ENCODE data around the gene NF2. TPM values are rescaled to one million over a fixed set of nuclear protein-coding genes. Genes with fewer than 3 reads are reported as not detected.
"Not testable (repeated sequence)": the region's sequence is repeated elsewhere in the genome, so short reads cannot be mapped to it uniquely, and the experiment has no call there.

The NF2 gene
- total RNA-seq, result 10 to 100 TPM; 20.3 to 51.2 (median 34.8) TPM

- Histone ChIP-seq H3K4me1 (replicated peaks in 1 of 2) (peaks cover 3 to 11% of the 10 kb centered on the region in 2 donors), H3K27ac (peak within 1 kb of the TSS; percentile 70 to 87), H3K4me3 (peak within 1 kb of the TSS; percentile 62 to 80 (median 67))
- ATAC-seq (replicated peaks in 6 of 8), result peak; percentile 95 to 98 (median 96)
- WGBS, 10 experiments, result 0 to 3% (median 0%) methylated on average over 1 to 14 of the region's 74 CpGs; no CpG with 5 or more reads in 6 of the 10 experiments
- in situ Hi-C loops (cut with MboI; ENCODE audit: low pct_unique_long_range_greater_than_20kb in 2 of 9, low sequenced_read_pairs in 9 of 9, unreplicated experiment in 9 of 9), result no loop called here
Observed at GRCh38 chr22:29603358-29604075, at the start of gene NF2. Gene NF2 (plus strand): TSS chr22:29603633. CDS start chr22:29603999, 366 bp downstream.

- no peak overlapping the region for H3K4me3 ChIP-seq
- no peak overlapping the region for H3K27ac ChIP-seq
- in situ Hi-C loops (cut with MboI; ENCODE audit: low pct_unique_long_range_greater_than_20kb in 2 of 9, low sequenced_read_pairs in 9 of 9, unreplicated experiment in 9 of 9), result no loop called here
- peaks cover 7 to 8% of the 10 kb centered on the region in 2 donors for H3K4me1 ChIP-seq (replicated peaks in 1 of 2)
- no peak for ATAC-seq (replicated peaks in 6 of 8)
- WGBS, 10 experiments, result 20 to 100% (median 90%) methylated on average over 1 to 4 of the region's 4 CpGs; no CpG with 5 or more reads in 3 of the 10 experiments
Observed at GRCh38 chr22:29555065-29555644, 48.3 kb upstream of the NF2 start.

GRCh38 chr22:29559030-29559429 is 44.4 kb upstream of the NF2 start:
- no peak overlapping the region for H3K4me3 ChIP-seq
- peaks cover 5% of the 10 kb centered on the region in 2 donors for H3K4me1 ChIP-seq (replicated peaks in 1 of 2)
- no peak for ATAC-seq (replicated peaks in 6 of 8)
- H3K27ac ChIP-seq, result no peak overlapping the region
- WGBS, 10 experiments, result 78 to 100% (median 98%) methylated on average over 1 to 4 of the region's 6 CpGs; no CpG with 5 or more reads in 2 of the 10 experiments
- in situ Hi-C loops (cut with MboI; ENCODE audit: low pct_unique_long_range_greater_than_20kb in 2 of 9, low sequenced_read_pairs in 9 of 9, unreplicated experiment in 9 of 9), result no loop called here

GRCh38 chr22:29559853-29560252 is 43.6 kb upstream of the NF2 start:
- Histone ChIP-seq H3K4me3 (no peak overlapping the region), H3K4me1 (replicated peaks in 1 of 2) (no peaks in the 10 kb centered on the region), H3K27ac (no peak overlapping the region)
- 50 to 100% (median 92%) methylated on average over 1 to 2 of the region's 2 CpGs; no CpG with 5 or more reads in 1 of the 10 experiments for WGBS, 10 experiments
- in situ Hi-C loops (cut with MboI; ENCODE audit: low pct_unique_long_range_greater_than_20kb in 2 of 9, low sequenced_read_pairs in 9 of 9, unreplicated experiment in 9 of 9), result no loop called here
- no peak for ATAC-seq (replicated peaks in 6 of 8)

- H3K4me1 ChIP-seq (replicated peaks in 1 of 2), result no peaks in the 10 kb centered on the region
- H3K27ac ChIP-seq, result no peak overlapping the region
- WGBS, 10 experiments, result 61 to 100% (median 93%) methylated on average over 1 to 4 of the region's 6 CpGs; no CpG with 5 or more reads in 2 of the 10 experiments
- no peak for ATAC-seq (replicated peaks in 6 of 8)
- no peak overlapping the region for H3K4me3 ChIP-seq
- in situ Hi-C loops (cut with MboI; ENCODE audit: low pct_unique_long_range_greater_than_20kb in 2 of 9, low sequenced_read_pairs in 9 of 9, unreplicated experiment in 9 of 9), result no loop called here
Observed at GRCh38 chr22:29563652-29564460, 39.6 kb upstream of the NF2 start.

GRCh38 chr22:29566513-29566912 is 36.9 kb upstream of the NF2 start:
- ATAC-seq (replicated peaks in 6 of 8); H3K4me1 ChIP-seq (replicated peaks in 1 of 2); H3K4me3 ChIP-seq; in situ Hi-C loops (cut with MboI; ENCODE audit: low pct_unique_long_range_greater_than_20kb in 2 of 9, low sequenced_read_pairs in 9 of 9, unreplicated experiment in 9 of 9); H3K27ac ChIP-seq: not testable (repeated sequence)
- 90 to 100% (median 100%) methylated on average over 1 to 5 of the region's 7 CpGs; no CpG with 5 or more reads in 3 of the 10 experiments for WGBS, 10 experiments

- WGBS, 10 experiments, result 68 to 100% (median 87%) methylated on average over 1 to 6 of the region's 7 CpGs; no CpG with 5 or more reads in 2 of the 10 experiments
Observed at GRCh38 chr22:29567338-29567737, 36.1 kb upstream of the NF2 start.

GRCh38 chr22:29569011-29569678 is 34.3 kb upstream of the NF2 start:
- 71 to 100% (median 93%) methylated on average over 2 to 6 of the region's 7 CpGs; no CpG with 5 or more reads in 5 of the 10 experiments for WGBS, 10 experiments
- Histone ChIP-seq H3K4me1 (replicated peaks in 1 of 2) (no peaks in the 10 kb centered on the region), H3K4me3 (no peak overlapping the region), H3K27ac (no peak overlapping the region)
- ATAC-seq (replicated peaks in 6 of 8), result no peak
- in situ Hi-C loops (cut with MboI; ENCODE audit: low pct_unique_long_range_greater_than_20kb in 2 of 9, low sequenced_read_pairs in 9 of 9, unreplicated experiment in 9 of 9), result no loop called here

More at GRCh38 chr22:29567338-29567737, 36.1 kb upstream of the NF2 start:
- in situ Hi-C loops (cut with MboI; ENCODE audit: low pct_unique_long_range_greater_than_20kb in 2 of 9, low sequenced_read_pairs in 9 of 9, unreplicated experiment in 9 of 9), result no loop called here
- no peak overlapping the region for H3K27ac ChIP-seq
- no peak overlapping the region for H3K4me3 ChIP-seq
- ATAC-seq (replicated peaks in 6 of 8), result no peak
- no peaks in the 10 kb centered on the region for H3K4me1 ChIP-seq (replicated peaks in 1 of 2)

GRCh38 chr22:29570456-29570855 is 33.0 kb upstream of the NF2 start:
- Histone ChIP-seq H3K27ac (no peak overlapping the region), H3K4me1 (replicated peaks in 1 of 2) (no peaks in the 10 kb centered on the region), H3K4me3 (no peak overlapping the region)
- in situ Hi-C loops (cut with MboI; ENCODE audit: low pct_unique_long_range_greater_than_20kb in 2 of 9, low sequenced_read_pairs in 9 of 9, unreplicated experiment in 9 of 9), result no loop called here
- no peak for ATAC-seq (replicated peaks in 6 of 8)
- 60 to 100% (median 100%) methylated on average over 1 to 5 of the region's 7 CpGs; no CpG with 5 or more reads in 3 of the 10 experiments for WGBS, 10 experiments

- 60 to 100% (median 95%) methylated on average over 1 to 2 of the region's 2 CpGs; no CpG with 5 or more reads in 6 of the 10 experiments for WGBS, 10 experiments
- Histone ChIP-seq H3K27ac (no peak overlapping the region), H3K4me3 (no peak overlapping the region), H3K4me1 (replicated peaks in 1 of 2) (no peaks in the 10 kb centered on the region)
- ATAC-seq (replicated peaks in 6 of 8), result no peak
- in situ Hi-C loops (cut with MboI; ENCODE audit: low pct_unique_long_range_greater_than_20kb in 2 of 9, low sequenced_read_pairs in 9 of 9, unreplicated experiment in 9 of 9), result no loop called here
Observed at GRCh38 chr22:29570912-29571549, 32.4 kb upstream of the NF2 start.

- WGBS, 10 experiments, result 60 to 100% (median 90%) methylated on average over 1 to 7 of the region's 7 CpGs; no CpG with 5 or more reads in 1 of the 10 experiments
- no peak overlapping the region for H3K4me3 ChIP-seq
- in situ Hi-C loops (cut with MboI; ENCODE audit: low pct_unique_long_range_greater_than_20kb in 2 of 9, low sequenced_read_pairs in 9 of 9, unreplicated experiment in 9 of 9), result no loop called here
- no peak overlapping the region for H3K27ac ChIP-seq
- ATAC-seq (replicated peaks in 6 of 8), result no peak
- peaks cover 0 to 2% of the 10 kb centered on the region in 2 donors for H3K4me1 ChIP-seq (replicated peaks in 1 of 2)
Observed at GRCh38 chr22:29574762-29575450, 28.5 kb upstream of the NF2 start.
